Measurements from ENCODE around the gene SYTL2.

SYTL2 gene

DNA sequence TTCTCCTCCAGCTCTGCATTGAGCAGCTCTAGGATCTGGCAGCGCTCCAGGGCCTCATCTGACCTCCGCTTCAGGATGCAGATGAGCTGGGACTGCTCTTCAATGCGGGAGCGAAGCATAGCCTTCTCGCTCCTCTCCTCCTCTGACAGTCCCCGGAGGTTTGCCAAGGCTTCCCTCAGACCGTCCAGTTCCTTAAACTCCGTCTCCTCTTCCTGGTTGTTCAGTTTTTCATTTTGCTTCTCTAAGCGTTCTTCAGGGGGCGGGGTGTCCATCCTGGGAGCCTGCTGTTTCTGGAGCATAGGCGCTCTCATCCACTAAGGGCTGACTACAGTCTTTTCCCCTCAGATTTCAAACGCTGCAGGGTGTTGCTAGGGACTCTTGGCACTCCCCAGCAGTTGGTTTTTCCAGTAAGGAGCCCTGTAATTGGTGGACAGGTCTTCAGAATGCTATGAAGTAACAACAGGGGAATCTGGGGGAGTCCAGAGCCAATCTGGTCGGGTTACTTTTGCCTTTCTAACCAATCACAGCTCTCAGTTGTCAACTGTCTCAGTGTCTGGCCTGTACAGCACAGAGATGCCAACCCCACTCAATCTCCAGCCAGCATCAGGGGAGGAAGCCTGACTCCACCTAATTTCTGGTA lies 125.0 kb downstream of the SYTL2 start, which contains the start of gene CCDC89:
Gene CCDC89 (minus strand): TSS at position 376 of the 640 bp plus-strand sequence. CDS start 65 bp downstream, at position 311.
- Histone ChIP-seq H3K79me2 (ENCODE audit: low read length) (no peaks in the 10 kb centered on the region), H3K4me3 (ENCODE audit: low read length) (no peak within 1 kb of the TSS), H3K9me3 (ENCODE audit: insufficient read depth, low read length) (no peaks in the 10 kb centered on the region), H3K4me1 (ENCODE audit: low read length) (peaks cover 9% of the 10 kb centered on the region), H4K20me1 (ENCODE audit: insufficient read depth, low read length) (no peaks in the 10 kb centered on the region), H3K27ac (ENCODE audit: low read length) (no peak within 1 kb of the TSS), H3K9ac (ENCODE audit: low read length) (no peak within 1 kb of the TSS), H3K36me3 (replicated peaks; ENCODE audit: low read depth, low read length) (no peaks in the 10 kb centered on the region), H2AFZ (ENCODE audit: low read depth, low read length) (0 out of 2 replicates have a peak within 1 kb of the TSS, but pooled peaks have one; percentile 36), H3K27me3 (ENCODE audit: low read depth, low read length) (0 out of 2 replicates have a peak, but pooled peaks cover 5% of the 10 kb centered on the region), H3K4me2 (ENCODE audit: low read length) (no peak within 1 kb of the TSS)
- TF ChIP-seq, protein P1, sequence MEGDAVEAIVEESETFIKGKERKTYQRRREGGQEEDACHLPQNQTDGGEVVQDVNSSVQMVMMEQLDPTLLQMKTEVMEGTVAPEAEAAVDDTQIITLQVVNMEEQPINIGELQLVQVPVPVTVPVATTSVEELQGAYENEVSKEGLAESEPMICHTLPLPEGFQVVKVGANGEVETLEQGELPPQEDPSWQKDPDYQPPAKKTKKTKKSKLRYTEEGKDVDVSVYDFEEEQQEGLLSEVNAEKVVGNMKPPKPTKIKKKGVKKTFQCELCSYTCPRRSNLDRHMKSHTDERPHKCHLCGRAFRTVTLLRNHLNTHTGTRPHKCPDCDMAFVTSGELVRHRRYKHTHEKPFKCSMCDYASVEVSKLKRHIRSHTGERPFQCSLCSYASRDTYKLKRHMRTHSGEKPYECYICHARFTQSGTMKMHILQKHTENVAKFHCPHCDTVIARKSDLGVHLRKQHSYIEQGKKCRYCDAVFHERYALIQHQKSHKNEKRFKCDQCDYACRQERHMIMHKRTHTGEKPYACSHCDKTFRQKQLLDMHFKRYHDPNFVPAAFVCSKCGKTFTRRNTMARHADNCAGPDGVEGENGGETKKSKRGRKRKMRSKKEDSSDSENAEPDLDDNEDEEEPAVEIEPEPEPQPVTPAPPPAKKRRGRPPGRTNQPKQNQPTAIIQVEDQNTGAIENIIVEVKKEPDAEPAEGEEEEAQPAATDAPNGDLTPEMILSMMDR (IDR thresholded peaks at IDR 0.05; ENCODE audit: low read depth, low read length), result no peak
- no peak for TF ChIP-seq EZH2phosphoT487 (IDR thresholded peaks at IDR 0.05; ENCODE audit: low read depth)

DNA sequence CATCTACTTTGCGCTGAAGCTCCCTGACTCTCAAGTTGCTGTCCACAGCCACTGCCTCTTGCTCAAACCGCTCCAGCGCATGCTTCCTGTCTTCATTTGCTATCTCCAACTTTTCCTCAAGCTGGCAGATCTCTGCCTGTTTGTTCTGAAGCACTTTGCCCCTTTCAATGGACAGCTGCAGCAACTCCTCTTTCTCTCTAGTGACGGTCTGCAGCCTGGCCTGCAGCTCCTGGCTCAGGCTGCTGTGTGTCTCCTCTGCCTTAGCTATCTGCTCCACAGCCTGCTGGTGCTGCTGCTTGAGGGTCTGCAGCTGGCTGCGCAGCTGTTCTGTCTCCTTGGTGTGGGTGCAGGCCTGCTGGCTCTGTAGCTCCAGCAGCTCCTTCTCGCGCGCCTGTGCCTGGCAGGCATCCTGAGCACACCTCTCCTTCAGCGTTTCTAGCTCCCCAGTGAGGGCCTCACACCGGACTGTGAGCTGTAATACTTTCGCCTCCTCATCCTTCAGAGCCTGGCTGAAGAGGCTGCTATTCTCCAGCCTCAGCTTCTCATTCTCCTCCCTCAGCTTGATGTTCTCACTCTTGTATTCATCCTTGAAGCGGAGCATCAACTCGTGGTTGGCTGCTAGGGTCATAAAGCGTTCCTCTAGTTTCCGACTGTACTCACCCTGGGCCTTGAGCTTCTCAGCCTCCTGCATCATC lies 125.7 kb downstream of the SYTL2 start:
- H3K4me3 ChIP-seq (ENCODE audit: low read length), result no peak overlapping the region
- peaks cover 9% of the 10 kb centered on the region for H3K4me1 ChIP-seq (ENCODE audit: low read length)
- no peak overlapping the region for H3K27ac ChIP-seq (ENCODE audit: low read length)
- H3K79me2 ChIP-seq (ENCODE audit: low read length), result no peaks in the 10 kb centered on the region
- no peak overlapping the region for H2AFZ ChIP-seq (ENCODE audit: low read depth, low read length)
- 0 out of 2 replicates have a peak, but pooled peaks cover 5% of the 10 kb centered on the region for H3K27me3 ChIP-seq (ENCODE audit: low read depth, low read length)
- no peak overlapping the region for H3K9ac ChIP-seq (ENCODE audit: low read length)
- TF ChIP-seq, protein P1 (IDR thresholded peaks at IDR 0.05; ENCODE audit: low read depth, low read length), result no peak
- TF ChIP-seq EZH2phosphoT487 (IDR thresholded peaks at IDR 0.05; ENCODE audit: low read depth), result no peak
- no peaks in the 10 kb centered on the region for H3K9me3 ChIP-seq (ENCODE audit: insufficient read depth, low read length)
- H3K4me2 ChIP-seq (ENCODE audit: low read length), result no peak overlapping the region
- no peaks in the 10 kb centered on the region for H4K20me1 ChIP-seq (ENCODE audit: insufficient read depth, low read length)
- H3K36me3 ChIP-seq (replicated peaks; ENCODE audit: low read depth, low read length), result no peaks in the 10 kb centered on the region

DNA sequence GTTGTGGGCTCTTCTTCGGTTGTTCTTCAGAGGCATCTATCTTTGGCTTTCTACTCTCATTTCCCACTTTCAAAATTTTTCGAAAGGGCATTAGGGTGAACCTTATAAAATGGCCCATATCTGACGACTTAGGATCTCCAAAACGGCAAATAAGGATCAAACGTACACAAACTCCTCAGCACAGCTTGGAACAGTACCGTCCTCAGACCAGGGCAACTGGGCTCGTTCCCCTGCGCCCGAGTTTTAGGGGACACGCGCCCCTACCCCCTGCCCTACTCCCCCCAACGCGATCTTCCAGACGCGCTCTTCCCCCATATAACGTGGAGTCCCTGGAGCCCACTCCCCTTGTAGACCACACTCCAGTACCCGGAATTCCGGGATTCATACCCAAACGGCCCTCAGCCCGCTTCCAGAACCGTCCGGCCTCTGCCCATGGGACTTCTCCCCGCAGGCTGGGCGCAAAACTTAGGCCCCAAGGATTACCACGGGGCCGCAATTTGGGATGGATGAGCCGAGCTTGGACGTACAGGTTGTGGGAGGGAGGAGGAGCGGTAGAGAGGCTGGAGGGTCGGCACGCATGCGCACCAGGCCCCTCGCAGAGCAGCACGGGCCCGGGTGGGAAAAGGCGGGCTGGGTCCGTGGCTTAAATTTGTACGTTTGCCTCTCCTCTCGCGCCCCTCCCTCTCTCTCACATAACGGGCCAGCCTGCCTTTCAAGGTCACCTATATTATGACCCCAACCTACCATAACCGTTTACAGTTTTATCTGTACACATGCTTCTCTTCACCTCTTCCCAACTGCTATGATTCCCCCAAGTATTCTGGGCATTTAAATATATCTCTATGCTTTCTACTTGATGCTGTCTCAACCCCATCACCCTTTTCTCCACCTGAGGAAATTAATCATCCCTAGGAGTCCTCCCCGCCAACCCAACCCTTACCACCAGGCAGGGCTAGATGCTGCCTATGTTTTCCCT lies 128.3 kb downstream of the SYTL2 start:
- H3K4me2 ChIP-seq (ENCODE audit: low read length), result no peak overlapping the region
- H3K9me3 ChIP-seq (ENCODE audit: insufficient read depth, low read length), result no peaks in the 10 kb centered on the region
- no peaks in the 10 kb centered on the region for H3K36me3 ChIP-seq (replicated peaks; ENCODE audit: low read depth, low read length)
- H3K4me3 ChIP-seq (ENCODE audit: low read length), result no peak overlapping the region
- H3K79me2 ChIP-seq (ENCODE audit: low read length), result no peaks in the 10 kb centered on the region
- H2AFZ ChIP-seq (ENCODE audit: low read depth, low read length), result no peak overlapping the region
- peaks cover 9% of the 10 kb centered on the region for H3K4me1 ChIP-seq (ENCODE audit: low read length)
- H4K20me1 ChIP-seq (ENCODE audit: insufficient read depth, low read length), result no peaks in the 10 kb centered on the region
- TF ChIP-seq, protein P1 (IDR thresholded peaks at IDR 0.05; ENCODE audit: low read depth, low read length), result no peak
- no peak for TF ChIP-seq EZH2phosphoT487 (IDR thresholded peaks at IDR 0.05; ENCODE audit: low read depth)
- H3K27me3 ChIP-seq (ENCODE audit: low read depth, low read length), result 0 out of 2 replicates have a peak, but pooled peaks cover 5% of the 10 kb centered on the region
- no peak overlapping the region for H3K27ac ChIP-seq (ENCODE audit: low read length)
- H3K9ac ChIP-seq (ENCODE audit: low read length), result no peak overlapping the region

Data from OCI-LY3 (cell line).